Esophagus muscularis mucosa (tissue), 4 donors: Measurements from ENCODE around the gene SYNJ2.

Source experiments
- CTCF ChIP-seq, 3 experiments: fragments of 200-600 bp in 2 of 3; fragments of 450-650 bp in 1 of 3; sonication (generic) in 2 of 3; IDR thresholded peaks; one replicate each; pipeline ENCODE4 v1.5.1; 2017 to 2019; ENCODE audit warnings: antibody characterized with exemption in 3 of 3, mild to moderate bottlenecking in 2 of 3, moderate library complexity in 1 of 3
- EP300 ChIP-seq: sonication (generic); formaldehyde crosslinking; IDR thresholded peaks from one replicate; pipeline ENCODE4 v1.6.1; 2017; ENCODE audit warnings: antibody characterized with exemption
- POLR2A ChIP-seq: fragments of 450-650 bp; IDR thresholded peaks from one replicate; pipeline ENCODE4 v1.6.1; 2017; ENCODE audit warnings: antibody characterized with exemption, moderate library complexity, mild to moderate bottlenecking, low read depth

GRCh38 chr6:158095031-158095430 is 113.4 kb downstream of the SYNJ2 start:
- TF ChIP-seq CTCF (IDR thresholded peaks at IDR 0.05) (no peak), EP300 (no peak), POLR2A (no peak)
